Upper lobe of right lung (tissue), 1 donor: ENCODE data around the gene RGL3. TPM values are rescaled to one million over a fixed set of nuclear protein-coding genes. Genes with fewer than 3 reads are reported as not detected.
A peak's percentile ranks its signal among the peaks of the same experiment; 100 is the strongest.

Experiments
- ATAC-seq: fragments of 200-7000 bp; cut with Tn5 transposase; one replicate; pipeline ENCODE4 v1.9.1; 2020; ENCODE audit warnings: mild to moderate bottlenecking, moderate library complexity
- DNase-seq: peaks from one replicate; pipeline ENCODE4 v3.0.0-alpha.2; 2020
- H3K27ac ChIP-seq: fragments of 200-600 bp; one replicate; pipeline ENCODE4 v1.8.0; 2022
- H3K27me3 ChIP-seq: fragments of 200-600 bp; one replicate; pipeline ENCODE4 v1.8.0; 2022; ENCODE audit warnings: mild to moderate bottlenecking
- H3K36me3 ChIP-seq: fragments of 200-600 bp; one replicate; pipeline ENCODE4 v1.8.0; 2022
- H3K4me1 ChIP-seq: fragments of 200-600 bp; one replicate; pipeline ENCODE4 v1.8.0; 2022
- H3K4me3 ChIP-seq: fragments of 200-600 bp; one replicate; pipeline ENCODE4 v1.8.0; 2022; ENCODE audit warnings: mild to moderate bottlenecking
- H3K9me3 ChIP-seq: fragments of 200-600 bp; one replicate; pipeline ENCODE4 v1.8.0; 2022
- intact Hi-C: fragments of 100-400 bp; cut with DNase I; formaldehyde crosslinking; loops from one replicate; pipeline ENCODE4 v1.11.0; 2022
- total RNA-seq: library from RNA; stranded (reverse); fragmentation: NEBNext Ultra II Directional; extraction: Animal tissue kit (Norgen Biotek cat#: 25700); gene quantifications from one replicate; pipeline ENCODE4 v1.2.1, GENCODE V29; 2021
- TF ChIP-seq, protein P1 (sequence below): fragments of 200-600 bp; IDR thresholded peaks from one replicate; pipeline ENCODE4 v1.8.0; 2022; ENCODE audit warnings: antibody characterized with exemption
- donor health status: DM: no; HTN: yes; CAD: no; lungs with severe emphysema.

RGL3 gene
- total RNA-seq, 1 donor from 2014 or later: 54.6 TPM

DNA sequence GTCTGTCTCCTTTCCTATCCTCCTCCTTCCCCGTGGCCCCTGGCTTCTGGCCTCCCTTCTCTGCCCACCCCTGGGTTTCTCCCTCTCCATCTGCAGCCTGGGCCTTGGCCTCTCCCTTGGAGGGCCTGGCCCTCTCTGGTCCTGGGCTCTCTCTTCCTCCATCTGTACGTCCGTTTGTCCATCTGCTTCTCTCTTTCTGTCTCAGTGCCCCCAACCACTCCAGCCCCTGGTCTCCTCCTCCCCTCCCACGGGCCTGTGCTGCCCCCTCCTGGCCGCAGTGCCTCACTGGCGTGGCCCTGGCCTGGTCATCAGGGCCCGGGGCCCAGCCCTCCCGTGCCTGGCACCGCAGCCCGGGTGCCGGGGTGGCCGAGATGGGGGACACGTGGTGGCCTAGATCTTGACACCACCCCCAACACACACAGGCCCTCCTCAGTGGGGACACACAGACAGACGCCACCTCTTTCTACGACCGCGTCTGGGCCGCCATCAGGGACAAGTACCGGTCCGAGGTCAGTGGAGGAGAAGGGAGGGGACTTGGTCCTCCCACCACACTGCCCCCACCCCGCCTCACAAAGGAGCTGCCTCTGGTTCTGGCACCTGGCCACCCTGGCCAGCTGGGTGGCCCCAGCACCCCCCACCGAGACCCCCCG, 27.7 kb upstream of the RGL3 start:
- ATAC-seq (peak; percentile 81), DNase-seq (peak; percentile 82)
- peaks cover 68% of the 10 kb centered on the region for H3K36me3 ChIP-seq
- H3K27me3 ChIP-seq: no peaks in the 10 kb centered on the region
- intact Hi-C loops: loop anchor here (10.0 kb wide), 1 partner anchor 162 kb away; no protein-coding TSS in a partner anchor
- H3K9me3 ChIP-seq: no peaks in the 10 kb centered on the region
- TF ChIP-seq, protein P1, sequence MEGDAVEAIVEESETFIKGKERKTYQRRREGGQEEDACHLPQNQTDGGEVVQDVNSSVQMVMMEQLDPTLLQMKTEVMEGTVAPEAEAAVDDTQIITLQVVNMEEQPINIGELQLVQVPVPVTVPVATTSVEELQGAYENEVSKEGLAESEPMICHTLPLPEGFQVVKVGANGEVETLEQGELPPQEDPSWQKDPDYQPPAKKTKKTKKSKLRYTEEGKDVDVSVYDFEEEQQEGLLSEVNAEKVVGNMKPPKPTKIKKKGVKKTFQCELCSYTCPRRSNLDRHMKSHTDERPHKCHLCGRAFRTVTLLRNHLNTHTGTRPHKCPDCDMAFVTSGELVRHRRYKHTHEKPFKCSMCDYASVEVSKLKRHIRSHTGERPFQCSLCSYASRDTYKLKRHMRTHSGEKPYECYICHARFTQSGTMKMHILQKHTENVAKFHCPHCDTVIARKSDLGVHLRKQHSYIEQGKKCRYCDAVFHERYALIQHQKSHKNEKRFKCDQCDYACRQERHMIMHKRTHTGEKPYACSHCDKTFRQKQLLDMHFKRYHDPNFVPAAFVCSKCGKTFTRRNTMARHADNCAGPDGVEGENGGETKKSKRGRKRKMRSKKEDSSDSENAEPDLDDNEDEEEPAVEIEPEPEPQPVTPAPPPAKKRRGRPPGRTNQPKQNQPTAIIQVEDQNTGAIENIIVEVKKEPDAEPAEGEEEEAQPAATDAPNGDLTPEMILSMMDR: peak; percentile 71
- no peak overlapping the region for H3K27ac ChIP-seq
- no peaks in the 10 kb centered on the region for H3K4me1 ChIP-seq
- H3K4me3 ChIP-seq: no peak overlapping the region

DNA sequence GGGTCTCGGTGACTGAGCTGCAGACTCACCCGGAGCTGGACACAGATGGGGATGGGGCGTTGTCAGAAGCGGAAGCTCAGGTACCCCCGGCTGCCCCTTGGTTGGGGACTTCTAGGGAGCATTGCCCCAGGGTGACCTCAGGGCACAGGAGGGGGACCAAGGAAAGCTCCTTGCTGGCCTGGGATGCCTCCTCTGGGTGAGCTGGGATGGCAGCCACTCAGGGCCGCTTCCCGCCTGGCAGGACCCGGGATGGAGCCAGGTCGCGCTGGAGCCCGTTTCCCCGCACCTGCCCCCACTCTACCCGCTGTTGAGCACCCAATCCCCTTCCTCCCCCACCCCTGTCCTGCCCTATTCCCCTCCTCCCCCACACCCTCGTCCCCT, 27.1 kb upstream of the RGL3 start:
- H3K36me3 ChIP-seq: peaks cover 73% of the 10 kb centered on the region
- no peak overlapping the region for H3K4me3 ChIP-seq
- no peaks in the 10 kb centered on the region for H3K4me1 ChIP-seq
- DNase-seq: no peak
- H3K9me3 ChIP-seq: no peaks in the 10 kb centered on the region
- ATAC-seq: no peak
- TF ChIP-seq, protein P1: no peak
- no peaks in the 10 kb centered on the region for H3K27me3 ChIP-seq
- intact Hi-C loops: loop anchor here (10.0 kb wide), 1 partner anchor 161 kb away; no protein-coding TSS in a partner anchor
- H3K27ac ChIP-seq: no peak overlapping the region

DNA sequence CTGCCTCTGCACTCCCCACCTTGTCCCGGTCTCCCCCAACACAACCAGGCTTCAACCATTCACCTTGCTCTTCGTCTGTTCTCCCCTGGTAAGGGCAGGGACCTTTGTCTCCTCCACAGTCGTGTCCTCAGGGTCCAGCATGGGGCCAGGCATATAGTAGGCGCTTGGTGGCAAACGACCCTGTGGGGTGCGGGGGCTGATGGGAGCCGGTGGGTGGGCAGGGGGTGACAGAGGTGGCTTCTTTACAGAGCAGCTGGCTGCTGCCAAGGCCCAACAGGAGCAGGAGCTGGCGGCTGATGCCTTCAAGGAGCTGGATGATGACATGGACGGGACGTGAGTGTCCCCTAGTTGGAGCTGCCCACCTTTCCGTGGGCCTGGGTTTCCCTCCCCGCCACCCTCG, 26.0 kb upstream of the RGL3 start:
- ATAC-seq (no peak), DNase-seq (no peak)
- Histone ChIP-seq H3K9me3 (no peaks in the 10 kb centered on the region), H3K36me3 (peaks cover 84% of the 10 kb centered on the region), H3K27ac (no peak overlapping the region), H3K4me1 (no peaks in the 10 kb centered on the region), H3K4me3 (no peak overlapping the region), H3K27me3 (no peaks in the 10 kb centered on the region)
- intact Hi-C loops: loop anchor here (10.0 kb wide), 1 partner anchor 160 kb away; no protein-coding TSS in a partner anchor
- TF ChIP-seq, protein P1: no peak

DNA sequence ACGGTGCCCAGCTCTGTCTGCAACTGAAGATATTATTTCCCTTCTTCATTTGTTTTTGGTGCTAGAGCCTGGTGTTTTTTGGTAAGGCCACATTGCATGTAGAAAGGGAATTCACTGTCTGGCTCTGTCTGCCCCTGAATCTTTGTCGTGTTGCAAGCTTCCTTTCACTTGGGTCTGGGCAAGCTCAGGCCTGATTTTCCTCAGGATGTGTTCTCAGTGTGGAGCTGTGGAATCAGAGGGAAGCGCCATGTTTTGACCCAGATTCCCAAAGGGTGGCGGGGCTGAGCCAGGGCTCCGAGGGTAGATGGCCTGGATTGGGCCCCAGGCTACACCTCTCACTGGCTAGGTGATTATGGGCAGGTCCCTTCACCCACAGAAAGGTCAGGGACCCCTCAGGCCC, 24.9 kb upstream of the RGL3 start:
- H3K36me3 ChIP-seq: peaks cover 87% of the 10 kb centered on the region
- H3K4me3 ChIP-seq: no peak overlapping the region
- H3K4me1 ChIP-seq: no peaks in the 10 kb centered on the region
- H3K27me3 ChIP-seq: no peaks in the 10 kb centered on the region
- no peak overlapping the region for H3K27ac ChIP-seq
- no peak for ATAC-seq
- H3K9me3 ChIP-seq: no peaks in the 10 kb centered on the region
- DNase-seq: no peak
- intact Hi-C loops: loop anchor here (10.0 kb wide), 1 partner anchor 159 kb away; no protein-coding TSS in a partner anchor
- TF ChIP-seq, protein P1: no peak

DNA sequence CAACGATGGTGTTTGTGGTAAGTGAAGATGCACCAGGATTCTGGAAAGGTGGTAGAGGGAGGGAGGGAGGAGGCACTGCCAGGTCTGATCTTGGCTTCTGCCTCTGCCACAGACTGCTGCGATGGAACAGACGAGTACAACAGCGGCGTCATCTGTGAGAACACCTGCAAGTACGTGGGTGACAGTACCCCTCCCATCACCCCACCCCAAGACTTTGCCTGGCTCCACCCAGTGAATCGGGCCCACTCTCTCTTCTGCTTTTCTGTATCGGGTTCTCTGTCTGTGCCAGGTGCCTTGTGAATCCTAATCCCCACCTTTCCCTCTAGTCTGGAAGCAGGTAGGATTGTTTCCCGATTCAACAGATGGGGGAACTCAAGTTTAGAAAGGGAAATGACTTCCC, 18.8 kb upstream of the RGL3 start:
- ATAC-seq: no peak
- intact Hi-C loops: no loop called here
- TF ChIP-seq, protein P1: no peak
- peaks cover 63% of the 10 kb centered on the region for H3K36me3 ChIP-seq
- H3K4me3 ChIP-seq: no peak overlapping the region
- H3K27ac ChIP-seq: no peak overlapping the region
- H3K4me1 ChIP-seq: peaks cover 11% of the 10 kb centered on the region
- no peak for DNase-seq
- H3K27me3 ChIP-seq: no peaks in the 10 kb centered on the region
- H3K9me3 ChIP-seq: no peaks in the 10 kb centered on the region
